ENCODE measurements around the gene ATG7.
"Not testable (repeated sequence)": the region's sequence is repeated elsewhere in the genome, so short reads cannot be mapped to it uniquely, and the experiment has no call there.

The ATG7 gene

GRCh38 chr3:11510356-11510755 lies 238.2 kb downstream of the ATG7 start:
- TF ChIP-seq EZH2 (IDR thresholded peaks at IDR 0.05; ENCODE audit: borderline replicate concordance, low read depth, low read length, severe bottlenecking) (no peak), CTCF (IDR thresholded peaks at IDR 0.05; ENCODE audit: borderline replicate concordance, extremely low read depth, low read length, poor library complexity, severe bottlenecking) (no peak)
- H3K4me3 ChIP-seq (ENCODE audit: low read depth in 1 of 2, low read length in 2 of 2) = no peak overlapping the region
- no peaks in the 10 kb centered on the region for H3K79me2 ChIP-seq (ENCODE audit: insufficient read depth, low read length)
- H3K36me3 ChIP-seq (ENCODE audit: insufficient read depth, low read length) = no peaks in the 10 kb centered on the region
- H2AFZ ChIP-seq (ENCODE audit: low read depth, low read length) = no peak overlapping the region
- DNase-seq (no peak), ATAC-seq (ENCODE audit: insufficient read depth, low read depth) (no peak)
- no peak overlapping the region for H3K27ac ChIP-seq (ENCODE audit: low read length)
- H4K20me1 ChIP-seq (ENCODE audit: insufficient read depth, low read length) = no peaks in the 10 kb centered on the region
- no peaks in the 10 kb centered on the region for H3K27me3 ChIP-seq (ENCODE audit: insufficient read depth, low read length, poor library complexity)
- no peak overlapping the region for H3K4me2 ChIP-seq (ENCODE audit: insufficient read depth, low read length)
- H3K9ac ChIP-seq (ENCODE audit: low read depth, low read length) = no peak overlapping the region
- peaks cover 7% of the 10 kb centered on the region for H3K4me1 ChIP-seq (ENCODE audit: insufficient read depth, low read length)
- H3K9me3 ChIP-seq (ENCODE audit: insufficient read depth, low read length, severe bottlenecking) = no peaks in the 10 kb centered on the region

- H3K9ac ChIP-seq (ENCODE audit: low read depth, low read length); ATAC-seq (ENCODE audit: insufficient read depth, low read depth); H3K27ac ChIP-seq (ENCODE audit: low read length): not testable (repeated sequence)
Measured at GRCh38 chr3:11511606-11512005, 239.4 kb downstream of the ATG7 start.

GRCh38 chr3:11513125-11513816 lies 241.1 kb downstream of the ATG7 start:
- H3K9ac ChIP-seq (ENCODE audit: low read depth, low read length) = not testable (repeated sequence)

More at GRCh38 chr3:11511606-11512005, 239.4 kb downstream of the ATG7 start:
- H3K9me3 ChIP-seq (ENCODE audit: insufficient read depth, low read length, severe bottlenecking); H2AFZ ChIP-seq (ENCODE audit: low read depth, low read length); H3K4me1 ChIP-seq (ENCODE audit: insufficient read depth, low read length); DNase-seq; H3K4me3 ChIP-seq (ENCODE audit: low read depth in 1 of 2, low read length in 2 of 2); H3K4me2 ChIP-seq (ENCODE audit: insufficient read depth, low read length); H3K27me3 ChIP-seq (ENCODE audit: insufficient read depth, low read length, poor library complexity); H3K36me3 ChIP-seq (ENCODE audit: insufficient read depth, low read length); H3K79me2 ChIP-seq (ENCODE audit: insufficient read depth, low read length); H4K20me1 ChIP-seq (ENCODE audit: insufficient read depth, low read length): not testable (repeated sequence)

GRCh38 chr3:11513817-11514135 lies 241.6 kb downstream of the ATG7 start:
- no peak overlapping the region for H3K27ac ChIP-seq (ENCODE audit: low read length)

More at GRCh38 chr3:11513125-11513816, 241.1 kb downstream of the ATG7 start:
- not testable (repeated sequence) for H2AFZ ChIP-seq (ENCODE audit: low read depth, low read length); H4K20me1 ChIP-seq (ENCODE audit: insufficient read depth, low read length); H3K27ac ChIP-seq (ENCODE audit: low read length); H3K27me3 ChIP-seq (ENCODE audit: insufficient read depth, low read length, poor library complexity); ATAC-seq (ENCODE audit: insufficient read depth, low read depth); H3K9me3 ChIP-seq (ENCODE audit: insufficient read depth, low read length, severe bottlenecking); DNase-seq; H3K4me2 ChIP-seq (ENCODE audit: insufficient read depth, low read length); H3K4me3 ChIP-seq (ENCODE audit: low read depth in 1 of 2, low read length in 2 of 2); H3K4me1 ChIP-seq (ENCODE audit: insufficient read depth, low read length); H3K79me2 ChIP-seq (ENCODE audit: insufficient read depth, low read length); H3K36me3 ChIP-seq (ENCODE audit: insufficient read depth, low read length)

More at GRCh38 chr3:11513817-11514135, 241.6 kb downstream of the ATG7 start:
- Histone ChIP-seq H3K9ac (ENCODE audit: low read depth, low read length) (no peak overlapping the region), H3K9me3 (ENCODE audit: insufficient read depth, low read length, severe bottlenecking) (no peaks in the 10 kb centered on the region), H3K4me3 (ENCODE audit: low read depth in 1 of 2, low read length in 2 of 2) (no peak overlapping the region), H3K27me3 (ENCODE audit: insufficient read depth, low read length, poor library complexity) (no peaks in the 10 kb centered on the region), H3K4me2 (ENCODE audit: insufficient read depth, low read length) (no peak overlapping the region), H3K4me1 (ENCODE audit: insufficient read depth, low read length) (peaks cover 7% of the 10 kb centered on the region), H3K36me3 (ENCODE audit: insufficient read depth, low read length) (no peaks in the 10 kb centered on the region), H2AFZ (ENCODE audit: low read depth, low read length) (no peak overlapping the region), H4K20me1 (ENCODE audit: insufficient read depth, low read length) (no peaks in the 10 kb centered on the region), H3K79me2 (ENCODE audit: insufficient read depth, low read length) (no peaks in the 10 kb centered on the region)
- no peak for ATAC-seq (ENCODE audit: insufficient read depth, low read depth)
- TF ChIP-seq CTCF (IDR thresholded peaks at IDR 0.05; ENCODE audit: borderline replicate concordance, extremely low read depth, low read length, poor library complexity, severe bottlenecking) (no peak), EZH2 (IDR thresholded peaks at IDR 0.05; ENCODE audit: borderline replicate concordance, low read depth, low read length, severe bottlenecking) (no peak)
- no peak for DNase-seq
